Inflammatory macrophage treated with lipopolysaccharide for 4 hours (primary cell): ENCODE measurements around the gene TADA2B.

Experiments
- DNase-seq: peaks from one replicate; pipeline ENCODE4 v3.0.0-alpha.2; 2020

Gene TADA2B

GRCh38 chr4:7041801-7042502, 1.2 kb upstream of the TADA2B start:
- no peak for DNase-seq

- DNase-seq: peak; percentile 99
These were observed 479 bp upstream of the TADA2B start for GRCh38 chr4:7042503-7043283.

GRCh38 chr4:7044137-7044930, 1.2 kb downstream of the TADA2B start:
- no peak for DNase-seq

GRCh38 chr4:7045553-7045952, 2.4 kb downstream of the TADA2B start:
- DNase-seq: no peak

GRCh38 chr4:7045961-7046921, 3.1 kb downstream of the TADA2B start:
- DNase-seq: no peak

- no peak for DNase-seq
These were observed 3.8 kb downstream of the TADA2B start for GRCh38 chr4:7046971-7047370.

GRCh38 chr4:7048642-7049041, 5.5 kb downstream of the TADA2B start:
- no peak for DNase-seq

- DNase-seq: no peak
These were observed 6.1 kb downstream of the TADA2B start for GRCh38 chr4:7049295-7049694.

- DNase-seq: no peak
These were observed 6.6 kb downstream of the TADA2B start for GRCh38 chr4:7049739-7050138.

GRCh38 chr4:7050481-7051143, 7.4 kb downstream of the TADA2B start:
- no peak for DNase-seq

- DNase-seq: no peak
These were observed 7.9 kb downstream of the TADA2B start for GRCh38 chr4:7051144-7051495.

GRCh38 chr4:7051905-7052304, 8.7 kb downstream of the TADA2B start:
- no peak for DNase-seq

- DNase-seq: no peak
These were observed 9.1 kb downstream of the TADA2B start for GRCh38 chr4:7052313-7052712.

- DNase-seq: peak; percentile 44
These were observed 9.9 kb downstream of the TADA2B start for GRCh38 chr4:7052923-7053715.

GRCh38 chr4:7054106-7054880, 11.1 kb downstream of the TADA2B start:
- no peak for DNase-seq

GRCh38 chr4:7055111-7055989, 12.2 kb downstream of the TADA2B start:
- no peak for DNase-seq

- no peak for DNase-seq
These were observed 12.8 kb downstream of the TADA2B start for GRCh38 chr4:7055990-7056325.

- DNase-seq: no peak
These were observed 15.6 kb downstream of the TADA2B start for GRCh38 chr4:7058792-7059191.

- DNase-seq: peak; percentile 61
These were observed 16.5 kb downstream of the TADA2B start for GRCh38 chr4:7059662-7060061.
